Bladder microvascular endothelial cell (primary cell): ENCODE results near the gene IQGAP1. TPM values are rescaled to one million over a fixed set of nuclear protein-coding genes. Genes with fewer than 3 reads are reported as not detected.

ENCODE experiments used
- total RNA-seq: library from RNA; depleted of rRNA; stranded (reverse); fragments of >200 nt; gene quantifications from 2 replicates; pipeline ENCODE4 v1.2.3, GENCODE V29; 2014

IQGAP1 gene
- total RNA-seq = 268 and 407 TPM in 2 replicates

GRCh38 chr15:90387534-90388461, at the start of gene IQGAP1:
TSS of gene IQGAP1 (plus strand) at chr15:90388242. CDS start at chr15:90388342, 100 bp downstream.

GRCh38 chr15:90352107-90352893, 35.7 kb upstream of the IQGAP1 start, which contains the start of gene ZNF774:
TSS of gene ZNF774 (plus strand) at chr15:90352284. CDS start at chr15:90354661, 2,377 bp downstream.

GRCh38 chr15:90529371-90530249, 141.6 kb downstream of the IQGAP1 start, which contains the start of gene CRTC3:
TSS of gene CRTC3 (plus strand) at chr15:90529923. CDS start at chr15:90530072, 149 bp downstream.

Other genes starting within 250 kb of the IQGAP1 start
- 2.4 and 16.9 TPM in 2 replicates for gene SEMA4B, start 186.9 kb upstream of the IQGAP1 start, total RNA-seq
- gene CIB1, start 154.3 kb upstream of the IQGAP1 start, total RNA-seq = 29.0 and 29.9 TPM in 2 replicates
- gene GDPGP1, start 154.0 kb upstream of the IQGAP1 start, total RNA-seq = 4.2 and 7.6 TPM in 2 replicates
- gene TTLL13, start 138.7 kb upstream of the IQGAP1 start, total RNA-seq = 0.06 TPM in 1 of 2 replicates, not detected in the other
- gene NGRN, start 122.6 kb upstream of the IQGAP1 start, total RNA-seq = 34.5 and 72.5 TPM in 2 replicates
- gene ZNF774, start 36.0 kb upstream of the IQGAP1 start, total RNA-seq = 0.97 and 2.3 TPM in 2 replicates
- 6.3 and 17.9 TPM in 2 replicates for gene CRTC3, start 141.7 kb downstream of the IQGAP1 start, total RNA-seq